HG02840 (cell line): ENCODE data around the gene MS4A4E.
"Not testable (repeated sequence)": the region's sequence is repeated elsewhere in the genome, so short reads cannot be mapped to it uniquely, and the experiment has no call there.

ENCODE experiments used
- ATAC-seq: cut with Tn5 transposase; IDR thresholded peaks from one replicate; pipeline ENCODE4 v1.9.1; 2021; ENCODE audit warnings: mild to moderate bottlenecking, moderate library complexity, moderate number of reproducible peaks; ENCODE audit not compliant: unreplicated experiment, low FRiP score

MS4A4E gene

DNA sequence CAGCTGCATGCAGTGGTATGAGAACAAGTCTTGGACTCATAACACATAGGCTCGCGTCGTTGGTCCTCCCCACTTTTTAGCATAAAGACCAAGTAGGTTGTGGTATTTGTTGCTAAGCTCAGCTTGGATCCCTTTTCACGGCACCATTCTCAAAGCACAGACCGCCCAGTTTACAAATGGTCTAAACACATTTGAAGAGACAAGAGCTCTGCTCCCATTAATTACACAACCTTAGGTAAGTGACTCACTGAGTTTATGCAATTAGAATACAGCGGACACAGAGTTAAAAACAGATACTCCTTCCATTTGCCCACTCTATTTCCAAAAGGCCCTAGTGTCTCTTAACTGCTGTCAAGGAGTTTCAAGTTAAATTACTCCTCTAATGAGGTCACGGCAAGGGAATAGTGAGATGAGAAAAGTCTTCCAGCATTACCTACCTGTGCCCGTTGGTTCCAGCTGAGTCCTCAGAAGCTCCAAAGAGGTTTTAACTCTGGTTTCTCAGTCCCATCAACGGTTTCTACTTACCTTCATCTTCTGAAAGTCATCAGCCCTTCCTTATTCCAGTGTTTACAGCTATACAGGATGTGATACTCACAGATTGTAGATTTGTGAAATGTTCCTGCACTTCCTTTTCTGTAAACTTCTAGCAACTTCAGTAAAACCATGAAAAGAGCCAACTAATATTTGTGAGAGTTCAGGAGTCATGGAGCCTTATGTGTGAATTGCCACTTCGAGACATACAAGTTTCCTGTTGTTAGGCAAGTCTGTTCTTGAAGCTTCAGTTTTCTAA lies 60.2 kb downstream of the MS4A4E start, which contains the start of gene MS4A6A:
Gene MS4A6A, minus strand, starts transcription at position 543 of the 790 bp plus-strand sequence. CDS start 1,356 bp downstream, outside the sequence.
- ATAC-seq: no peak

DNA sequence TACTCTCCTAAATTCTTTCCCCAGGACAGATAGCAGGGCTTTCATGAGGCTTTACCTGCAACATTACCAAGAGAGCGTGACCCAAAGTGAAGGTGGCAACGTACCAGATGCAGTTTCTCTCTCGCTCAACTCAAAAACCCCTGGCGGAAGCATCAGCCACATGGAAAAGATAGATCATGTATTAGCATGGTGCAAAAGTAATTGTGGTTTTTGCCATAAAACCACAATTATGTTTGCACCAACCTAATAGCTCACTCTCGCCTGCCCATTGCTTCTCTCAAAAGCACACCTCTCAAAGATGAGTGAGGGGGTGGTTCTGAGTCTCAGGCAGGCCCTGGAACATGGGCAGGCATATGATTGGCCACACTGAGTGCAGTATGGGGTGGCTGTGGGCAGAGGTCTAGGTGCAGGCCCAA lies 67.1 kb downstream of the MS4A4E start:
- ATAC-seq: no peak

DNA sequence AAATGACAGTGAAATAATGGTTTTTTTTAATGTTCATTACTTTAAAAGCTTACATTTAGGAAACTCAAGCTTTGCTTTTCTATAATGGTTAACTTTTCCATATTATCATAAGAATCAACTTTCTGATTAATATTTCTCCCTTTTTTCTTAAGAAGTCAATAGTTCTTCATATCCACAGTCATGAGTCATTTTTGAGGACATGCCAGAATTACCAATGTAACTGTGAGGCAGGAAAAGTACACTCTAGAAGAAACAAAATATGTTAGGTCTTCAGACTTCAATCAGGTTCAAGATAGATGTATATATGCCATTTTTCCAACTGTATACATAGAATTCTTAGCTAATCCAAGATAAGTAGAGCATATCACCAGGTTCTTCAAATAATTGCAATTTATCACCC lies 70.9 kb downstream of the MS4A4E start:
- ATAC-seq: no peak

DNA sequence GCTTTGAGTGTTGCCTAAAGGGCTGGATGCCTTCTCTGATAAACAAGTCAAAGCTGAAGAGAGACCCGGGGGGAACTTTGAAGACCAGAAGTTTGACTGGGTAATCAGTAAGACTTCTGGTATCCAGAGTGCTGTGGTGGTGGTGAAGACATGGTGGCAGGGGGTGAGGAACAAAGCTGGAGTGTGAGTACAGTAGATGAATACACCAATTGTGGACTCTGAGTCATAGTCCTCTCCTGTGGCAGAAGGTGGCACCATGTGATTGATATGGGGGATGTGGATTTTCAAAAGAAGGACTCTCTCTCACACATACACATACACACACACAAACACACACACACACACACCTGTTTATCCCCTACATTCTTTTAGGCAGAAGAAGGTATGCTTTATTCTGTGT lies 72.4 kb downstream of the MS4A4E start:
- no peak for ATAC-seq

DNA sequence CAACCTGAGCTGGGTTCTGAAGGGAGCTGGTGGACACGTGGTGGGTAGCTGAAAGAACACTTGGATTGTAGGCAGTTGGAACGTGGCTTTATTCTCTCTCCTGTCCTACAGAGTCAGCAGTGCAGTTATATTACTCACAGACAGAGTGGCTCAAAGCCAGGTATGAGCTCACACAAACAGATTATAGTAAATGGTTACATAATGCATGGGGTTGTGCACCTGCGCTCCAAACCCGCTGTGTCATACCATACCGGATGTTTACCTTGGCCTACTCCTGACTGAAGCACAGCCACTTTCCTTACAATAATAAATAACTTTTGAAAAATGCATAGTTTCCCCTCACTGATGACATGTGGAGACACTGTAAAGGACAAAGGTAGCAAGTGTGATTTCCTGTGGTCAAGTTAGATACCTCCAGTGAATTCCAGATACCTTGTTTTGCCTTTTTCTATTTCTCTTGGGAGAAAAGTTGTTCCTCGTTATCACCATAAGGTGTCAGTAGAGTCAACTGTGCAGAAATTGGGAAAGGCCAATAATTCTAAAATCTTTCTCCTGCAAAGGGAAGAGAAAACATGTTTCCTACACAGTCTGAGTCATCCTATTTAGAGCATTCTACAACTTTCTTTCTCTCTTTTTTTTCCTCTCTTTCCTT lies 73.5 kb downstream of the MS4A4E start:
- ATAC-seq: no peak

DNA sequence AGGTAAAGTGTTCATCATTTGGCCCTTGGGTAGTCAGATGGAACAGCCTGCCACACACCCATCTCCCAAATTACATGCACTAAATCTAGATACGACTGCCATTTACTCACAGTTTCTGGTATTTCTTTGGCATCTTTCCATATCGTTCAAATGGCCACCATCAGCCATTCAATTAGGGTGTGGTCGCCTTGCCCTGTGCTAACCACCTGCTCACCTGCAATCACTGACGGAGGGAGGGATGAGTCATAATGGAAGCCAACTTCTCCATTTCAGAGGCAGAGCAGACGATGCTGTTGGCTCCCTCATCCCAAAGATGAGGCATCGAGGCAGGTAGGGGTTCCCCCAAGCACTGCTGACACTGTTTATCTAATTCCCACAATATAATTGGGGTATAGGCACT lies 74.6 kb downstream of the MS4A4E start:
- no peak for ATAC-seq

DNA sequence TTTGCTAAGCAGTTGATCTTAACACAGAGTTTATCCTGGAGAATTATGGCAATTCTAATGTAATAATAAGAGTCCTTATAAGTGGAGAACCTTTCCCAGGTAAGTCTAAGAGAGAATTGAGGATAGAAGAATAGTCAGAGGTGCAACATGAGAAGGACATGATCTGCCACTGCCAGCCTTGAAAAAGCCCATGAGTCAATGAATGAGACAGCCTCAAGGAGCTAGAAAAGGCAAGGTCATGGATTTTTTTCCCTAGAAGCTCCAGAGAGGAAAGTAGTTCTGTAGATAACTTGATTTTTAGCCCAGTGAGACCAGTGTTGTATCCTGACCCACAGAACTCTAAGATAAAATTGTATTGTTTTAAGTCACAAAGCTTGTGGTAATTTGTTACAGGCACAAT lies 77.0 kb downstream of the MS4A4E start:
- ATAC-seq: no peak

DNA sequence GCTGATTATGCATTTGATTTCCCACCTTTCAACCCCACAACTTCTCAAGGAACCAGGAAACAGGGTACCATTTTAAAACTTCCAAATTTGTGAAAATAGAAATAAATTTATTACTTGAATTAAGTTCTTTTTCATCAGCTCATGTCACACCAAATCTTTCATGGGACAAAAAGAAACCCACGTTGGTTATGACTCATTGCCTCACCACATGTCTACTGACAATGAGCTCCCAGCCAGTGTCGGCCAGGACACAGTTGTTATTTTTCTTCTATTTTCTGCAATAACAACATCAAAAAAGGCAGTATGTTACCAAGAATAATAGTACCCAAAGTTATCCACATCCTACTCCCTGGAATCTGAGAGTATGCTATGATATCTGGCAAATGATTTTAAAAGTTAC lies 77.4 kb downstream of the MS4A4E start:
- no peak for ATAC-seq

DNA sequence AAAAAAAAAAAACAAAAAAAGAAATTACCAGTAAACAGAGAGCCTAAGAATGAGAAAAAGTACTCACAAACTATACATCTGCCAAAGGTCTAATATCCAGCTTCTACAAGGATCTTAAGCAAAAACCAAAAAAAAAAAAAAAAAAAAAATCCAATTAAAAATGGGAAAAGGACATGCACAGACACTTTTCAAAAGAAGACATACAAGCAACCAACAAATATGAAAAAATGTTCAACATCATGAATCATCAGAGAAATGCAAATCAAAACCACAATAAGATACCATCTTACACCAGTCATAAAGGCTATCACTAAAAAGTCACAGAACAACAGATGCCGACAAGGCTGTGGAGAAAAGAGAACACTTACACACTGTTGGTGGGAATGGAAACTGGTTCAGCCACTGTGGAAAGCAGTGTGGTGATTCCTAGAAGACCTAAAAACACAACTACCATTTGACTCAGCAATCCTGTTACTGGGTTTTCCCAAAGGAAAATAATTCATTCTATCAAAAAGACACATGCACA lies 78.3 kb downstream of the MS4A4E start:
- ATAC-seq: no peak

DNA sequence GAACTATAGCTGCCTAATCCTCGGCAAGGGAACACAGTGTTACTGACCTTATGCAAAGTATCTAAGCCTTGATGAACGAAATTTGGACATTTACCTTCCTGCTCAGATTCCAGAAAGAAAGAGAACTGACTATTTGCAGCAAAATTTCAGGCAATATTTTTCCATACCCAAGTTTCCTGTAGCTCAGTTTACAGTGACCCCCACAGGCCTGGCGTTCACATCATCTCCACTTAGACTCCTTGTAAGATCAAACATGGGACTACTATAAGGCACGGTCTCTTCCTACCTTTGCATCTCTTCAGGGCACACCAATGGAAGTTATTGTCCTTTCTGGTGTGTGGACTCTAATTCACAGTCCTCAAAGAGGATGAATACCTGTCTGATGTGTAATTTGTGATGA lies 81.2 kb downstream of the MS4A4E start:
- ATAC-seq: no peak

DNA sequence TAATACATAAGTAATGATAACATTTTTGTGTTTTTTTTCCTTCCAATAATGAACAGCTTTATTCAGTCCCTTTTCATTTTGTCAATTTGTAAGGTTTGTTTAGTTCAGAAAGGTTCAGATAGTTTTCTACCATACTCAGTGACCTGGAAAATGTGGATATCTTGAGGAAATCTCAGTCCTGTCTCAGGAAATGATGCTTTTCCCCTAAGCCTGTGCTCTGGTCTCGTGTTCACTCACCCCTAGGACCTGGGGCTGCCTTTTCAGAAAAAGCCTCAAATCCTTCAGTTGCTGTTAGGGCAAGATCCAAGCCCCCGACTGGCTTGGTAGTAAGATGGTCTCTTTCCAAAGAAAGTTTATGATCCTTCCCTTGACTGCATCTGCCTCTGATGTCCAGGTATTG lies 81.8 kb downstream of the MS4A4E start:
- no peak for ATAC-seq

DNA sequence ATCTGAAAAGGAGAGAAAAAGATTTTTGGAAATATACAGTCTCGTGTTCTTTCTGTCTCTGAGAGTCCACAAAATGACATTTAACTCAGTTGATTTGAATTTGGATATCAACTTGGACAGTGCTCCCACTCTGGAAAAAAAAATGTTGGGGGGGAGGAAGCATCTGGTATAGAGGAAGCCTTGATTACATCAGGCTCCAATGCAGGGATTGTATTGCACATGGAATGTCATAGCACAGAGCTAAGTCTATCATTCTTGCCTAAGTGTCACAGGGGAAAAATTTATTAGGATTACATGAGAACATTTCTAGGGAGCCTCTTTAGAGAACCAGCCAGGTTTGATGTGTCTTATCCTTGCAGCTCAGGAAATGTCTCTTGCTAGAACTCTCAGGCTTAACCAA lies 83.1 kb downstream of the MS4A4E start:
- no peak for ATAC-seq

DNA sequence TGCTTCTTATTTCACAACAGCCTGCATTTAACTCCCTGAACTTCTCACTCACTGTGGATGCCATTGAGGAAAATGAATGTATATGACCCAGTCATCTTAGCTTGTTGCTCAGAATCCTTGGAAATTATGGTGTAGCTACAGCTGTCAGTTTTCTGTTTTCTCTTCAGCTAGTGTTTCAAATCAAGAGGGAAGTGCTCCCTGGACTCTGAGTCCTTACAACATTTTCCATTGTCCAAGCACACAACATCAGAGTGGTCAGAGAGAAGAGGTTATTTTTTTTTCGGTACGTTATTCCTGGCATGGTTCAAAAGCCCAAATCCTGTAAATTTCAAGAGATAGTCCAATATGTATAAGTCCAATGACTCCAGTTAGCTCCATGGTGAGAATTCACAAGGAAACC lies 83.7 kb downstream of the MS4A4E start:
- no peak for ATAC-seq

DNA sequence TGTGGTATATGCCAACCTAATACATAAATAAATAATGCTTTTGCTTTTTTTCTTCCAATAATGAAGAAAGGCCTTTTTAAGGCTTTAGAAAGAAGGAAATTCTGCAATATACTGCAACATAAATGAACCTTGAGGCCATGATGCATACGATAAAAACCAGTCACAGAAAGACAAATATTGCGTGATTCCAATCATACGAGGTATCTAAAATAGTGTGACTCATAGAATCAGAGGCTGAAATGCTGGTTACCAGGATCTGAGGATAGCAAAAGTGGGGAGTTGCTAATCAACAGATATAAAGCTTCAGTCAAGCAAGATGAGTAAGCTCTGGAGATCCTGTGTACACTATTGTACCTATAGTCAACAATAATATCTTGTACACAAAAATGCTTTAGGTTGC lies 84.3 kb downstream of the MS4A4E start:
- no peak for ATAC-seq

DNA sequence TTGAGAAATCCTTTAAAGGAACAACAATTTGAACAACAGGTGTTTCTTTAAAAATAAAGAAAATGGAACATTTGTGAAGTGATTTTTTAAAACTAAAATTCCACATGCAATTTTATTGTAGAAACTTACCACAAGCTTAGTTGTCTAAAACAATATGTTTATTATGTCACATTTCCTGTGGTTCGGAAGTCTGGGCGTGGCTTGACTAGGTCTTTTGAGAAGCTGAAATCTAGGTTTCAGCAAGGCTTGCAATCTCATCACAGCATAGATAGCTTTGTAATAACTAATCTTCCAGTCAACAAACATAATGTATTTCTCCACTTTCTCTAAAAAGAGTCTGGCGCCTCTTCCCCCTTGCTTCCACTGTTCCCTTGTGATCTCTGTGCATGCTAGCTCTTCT lies 87.0 kb downstream of the MS4A4E start:
- ATAC-seq: no peak

DNA sequence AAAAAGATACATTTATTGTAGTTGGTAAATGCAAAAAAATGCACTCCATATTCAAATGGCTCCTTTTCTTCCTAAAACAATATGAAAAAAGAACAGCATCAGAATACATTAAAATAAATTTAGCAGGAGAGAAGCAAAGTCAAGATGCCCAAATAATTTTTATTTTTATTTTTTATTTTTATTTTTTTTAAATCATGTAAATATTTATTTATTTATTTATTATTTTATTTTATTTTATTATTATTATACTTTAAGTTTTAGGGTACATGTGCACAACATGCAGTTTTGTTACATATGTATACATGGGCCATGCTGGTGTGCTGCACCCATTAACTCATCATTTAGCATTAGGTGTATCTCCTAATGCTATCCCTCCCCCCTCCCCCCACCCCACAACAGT lies 90.2 kb downstream of the MS4A4E start:
- ATAC-seq: not testable (repeated sequence)

DNA sequence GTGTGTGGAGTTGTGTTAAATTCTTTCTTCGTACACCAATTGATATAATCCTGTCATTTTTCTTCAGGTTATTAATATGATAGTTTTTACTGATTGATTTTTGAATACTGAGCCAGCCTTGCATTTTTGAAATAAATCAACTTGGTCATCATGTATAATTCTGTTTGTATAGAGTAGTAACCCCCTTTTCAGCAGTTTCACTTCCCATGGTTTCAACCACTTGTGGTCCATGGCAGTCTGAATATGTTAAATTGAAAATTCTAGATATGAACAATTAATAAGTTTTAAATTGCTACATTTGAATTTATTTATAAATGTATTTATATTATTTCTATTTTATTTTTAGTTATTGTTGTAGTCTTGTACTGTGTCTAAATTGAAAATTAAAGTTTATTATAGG lies 92.7 kb downstream of the MS4A4E start:
- no peak for ATAC-seq
